Measurements from ENCODE around the gene GRIN2C. TPM values are rescaled to one million over a fixed set of nuclear protein-coding genes. Genes with fewer than 3 reads are reported as not detected.

Gene GRIN2C
- total RNA-seq, 1 donor = under 0.01 TPM

DNA sequence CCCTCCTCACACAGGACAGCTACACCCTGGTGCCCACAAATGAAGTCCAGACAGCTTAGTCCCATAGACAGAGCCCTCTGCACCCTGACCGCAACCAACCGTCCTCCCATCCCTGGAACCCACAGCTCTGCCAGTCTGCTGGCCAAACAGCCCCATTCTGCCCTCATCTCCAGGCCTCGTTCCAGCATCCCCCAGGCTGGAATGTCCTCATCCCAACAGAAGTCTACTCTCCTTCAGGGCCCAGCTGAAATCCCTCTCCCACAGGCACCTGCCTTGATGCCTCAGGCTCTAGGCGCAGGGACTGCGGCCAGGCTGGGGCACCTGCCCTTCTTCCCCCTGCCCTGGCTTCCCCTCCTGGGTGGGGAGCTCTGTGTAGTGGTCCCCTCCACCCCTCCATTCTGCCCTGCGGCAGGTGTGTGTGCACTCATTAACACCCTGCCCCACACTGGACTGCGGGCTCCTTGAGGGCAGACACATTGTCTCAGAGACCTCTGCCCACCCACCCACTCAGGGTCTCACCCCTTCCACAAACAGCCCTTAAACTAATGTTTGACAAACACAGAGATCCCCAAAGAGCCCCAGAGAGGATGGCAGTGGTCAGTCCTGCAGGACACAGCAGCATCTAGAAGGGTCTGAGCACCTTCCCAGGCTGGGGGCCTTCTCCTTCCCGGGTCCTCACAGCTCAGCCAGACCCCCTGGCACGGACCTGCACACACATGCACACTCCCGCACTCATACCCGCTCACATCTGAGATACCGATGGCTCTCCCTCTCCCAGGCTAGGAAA, 820 bp downstream of the GRIN2C start:
- H3K4me3 ChIP-seq (ENCODE audit: low read depth, low read length) = no peak overlapping the region
- no peak for DNase-seq (ENCODE audit: low read depth)
- TF ChIP-seq, protein P1, sequence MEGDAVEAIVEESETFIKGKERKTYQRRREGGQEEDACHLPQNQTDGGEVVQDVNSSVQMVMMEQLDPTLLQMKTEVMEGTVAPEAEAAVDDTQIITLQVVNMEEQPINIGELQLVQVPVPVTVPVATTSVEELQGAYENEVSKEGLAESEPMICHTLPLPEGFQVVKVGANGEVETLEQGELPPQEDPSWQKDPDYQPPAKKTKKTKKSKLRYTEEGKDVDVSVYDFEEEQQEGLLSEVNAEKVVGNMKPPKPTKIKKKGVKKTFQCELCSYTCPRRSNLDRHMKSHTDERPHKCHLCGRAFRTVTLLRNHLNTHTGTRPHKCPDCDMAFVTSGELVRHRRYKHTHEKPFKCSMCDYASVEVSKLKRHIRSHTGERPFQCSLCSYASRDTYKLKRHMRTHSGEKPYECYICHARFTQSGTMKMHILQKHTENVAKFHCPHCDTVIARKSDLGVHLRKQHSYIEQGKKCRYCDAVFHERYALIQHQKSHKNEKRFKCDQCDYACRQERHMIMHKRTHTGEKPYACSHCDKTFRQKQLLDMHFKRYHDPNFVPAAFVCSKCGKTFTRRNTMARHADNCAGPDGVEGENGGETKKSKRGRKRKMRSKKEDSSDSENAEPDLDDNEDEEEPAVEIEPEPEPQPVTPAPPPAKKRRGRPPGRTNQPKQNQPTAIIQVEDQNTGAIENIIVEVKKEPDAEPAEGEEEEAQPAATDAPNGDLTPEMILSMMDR (IDR thresholded peaks at IDR 0.05; ENCODE audit: insufficient read depth, low read length) = no peak

DNA sequence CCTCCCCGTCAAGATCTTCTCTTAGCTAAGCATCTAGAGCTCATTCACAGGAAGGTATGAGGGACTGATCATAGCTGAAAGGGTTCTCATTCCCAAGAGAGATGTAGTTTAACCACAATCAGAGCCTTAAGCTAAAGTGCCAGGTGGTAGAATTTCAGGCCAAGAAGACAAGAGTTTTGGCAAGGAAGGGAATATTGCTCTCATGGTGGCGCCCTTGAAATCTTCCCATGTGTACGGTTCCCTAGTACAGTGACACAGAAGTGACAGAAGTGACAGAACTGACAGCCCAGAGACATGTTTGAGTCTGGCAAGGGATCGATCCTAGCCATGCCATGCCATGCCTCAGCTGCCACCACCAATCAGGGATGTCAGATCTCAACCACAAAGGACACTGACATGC, 2.5 kb downstream of the GRIN2C start:
- DNase-seq (ENCODE audit: low read depth) = no peak
- H3K4me3 ChIP-seq (ENCODE audit: low read depth, low read length) = no peak overlapping the region
- TF ChIP-seq, protein P1 (IDR thresholded peaks at IDR 0.05; ENCODE audit: insufficient read depth, low read length) = no peak

DNA sequence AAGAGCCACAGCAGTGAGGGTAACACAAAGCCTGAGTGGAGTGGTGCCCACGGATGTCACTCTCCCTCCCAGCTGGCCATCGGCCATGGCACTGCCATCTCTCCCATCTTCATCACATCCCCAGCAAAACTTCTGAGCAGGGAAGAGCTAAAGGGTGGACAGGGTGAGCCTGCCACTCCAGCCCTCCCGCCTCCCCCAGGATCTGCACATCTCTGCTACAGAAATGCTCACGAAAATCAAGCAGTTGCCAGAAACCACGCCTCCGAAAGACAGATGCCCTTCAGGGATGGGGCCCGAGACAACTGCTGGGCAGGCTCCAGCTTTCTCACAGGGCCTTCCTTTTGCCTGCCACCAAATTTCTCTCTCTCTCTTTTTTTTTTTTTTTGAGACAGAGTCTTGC, 3.6 kb downstream of the GRIN2C start:
- TF ChIP-seq, protein P1 (IDR thresholded peaks at IDR 0.05; ENCODE audit: insufficient read depth, low read length) = no peak
- H3K4me3 ChIP-seq (ENCODE audit: low read depth, low read length) = no peak overlapping the region
- no peak for DNase-seq (ENCODE audit: low read depth)

DNA sequence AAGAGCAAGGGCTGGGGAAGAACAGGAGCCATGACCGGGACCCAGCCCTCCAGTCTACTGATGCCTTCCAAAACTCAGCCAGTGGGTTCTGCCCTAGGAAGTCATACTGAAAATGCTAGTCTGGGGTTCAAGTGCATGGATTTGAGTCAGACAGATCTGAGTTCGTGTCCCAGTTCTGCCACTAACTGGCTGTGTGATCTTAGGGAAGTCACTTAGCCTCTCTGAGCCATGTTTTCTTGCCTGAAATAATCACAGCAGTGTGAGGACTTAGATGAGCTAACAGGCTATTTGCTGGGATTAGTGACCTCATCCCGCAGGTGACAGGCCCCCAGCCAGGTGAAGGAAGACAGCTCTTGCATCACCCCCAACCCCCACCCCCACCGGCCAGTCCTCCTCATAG, 4.4 kb downstream of the GRIN2C start:
- TF ChIP-seq, protein P1 (IDR thresholded peaks at IDR 0.05; ENCODE audit: insufficient read depth, low read length) = no peak
- H3K4me3 ChIP-seq (ENCODE audit: low read depth, low read length) = no peak overlapping the region
- no peak for DNase-seq (ENCODE audit: low read depth)

DNA sequence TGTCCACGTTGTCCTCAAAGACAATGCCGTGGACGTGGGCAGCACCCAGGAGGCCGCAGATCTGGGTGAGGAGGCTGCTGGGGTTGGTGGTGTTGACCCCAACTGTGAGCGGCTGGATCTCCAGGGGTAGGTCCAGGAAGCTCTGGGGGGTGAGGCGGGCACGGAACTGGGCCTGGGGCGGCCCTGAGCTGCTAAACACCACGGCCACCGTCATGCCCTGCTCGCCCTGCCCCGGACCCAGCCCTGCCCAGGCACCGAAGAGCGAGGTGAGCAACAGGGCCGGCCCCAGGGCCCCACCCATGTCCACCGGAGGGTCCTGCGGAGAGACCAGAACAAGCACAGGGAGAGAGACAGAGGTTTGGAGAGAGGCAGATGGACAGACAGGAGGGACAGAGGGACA, 4.9 kb downstream of the GRIN2C start:
- no peak for DNase-seq (ENCODE audit: low read depth)
- H3K4me3 ChIP-seq (ENCODE audit: low read depth, low read length) = no peak overlapping the region
- TF ChIP-seq, protein P1 (IDR thresholded peaks at IDR 0.05; ENCODE audit: insufficient read depth, low read length) = no peak

DNA sequence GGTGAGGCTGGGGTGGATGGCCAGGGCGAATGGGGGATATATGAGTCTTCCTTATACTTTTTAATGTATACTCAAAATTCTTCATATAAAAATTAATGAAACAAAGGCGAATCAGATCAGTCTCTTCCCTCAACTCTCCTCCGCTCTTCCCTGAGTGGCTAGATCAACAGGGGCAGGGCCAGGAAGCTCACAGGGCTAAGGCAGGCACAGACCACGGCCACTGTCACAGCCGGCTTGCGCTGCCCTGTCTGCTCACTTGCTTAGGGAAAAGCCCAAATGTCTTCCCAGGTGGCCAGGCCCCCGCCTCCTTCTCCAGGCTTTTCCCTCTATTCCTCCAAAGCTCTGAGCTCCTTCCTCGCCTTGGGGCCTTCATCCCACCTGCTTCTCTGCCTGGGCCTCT, 6.0 kb downstream of the GRIN2C start:
- H3K4me3 ChIP-seq (ENCODE audit: low read depth, low read length) = no peak overlapping the region
- TF ChIP-seq, protein P1 (IDR thresholded peaks at IDR 0.05; ENCODE audit: insufficient read depth, low read length) = no peak
- no peak for DNase-seq (ENCODE audit: low read depth)

DNA sequence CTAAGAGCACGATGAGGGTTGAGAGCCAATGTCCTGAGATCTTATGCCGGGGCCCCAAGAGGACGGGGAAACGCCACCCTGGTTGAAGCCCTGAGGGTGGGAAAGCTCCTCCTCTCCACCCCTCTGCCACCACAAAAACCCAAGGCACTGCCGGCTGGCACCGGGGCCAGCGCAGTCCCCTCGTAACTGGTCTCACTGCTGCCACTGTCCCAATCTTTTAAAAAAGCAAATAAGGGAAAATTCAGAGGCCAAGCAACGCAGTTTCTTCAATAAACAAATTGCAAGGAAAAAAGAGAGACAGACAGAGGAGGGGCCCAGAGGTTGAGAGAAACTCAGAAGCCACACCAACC, 6.7 kb downstream of the GRIN2C start:
- H3K4me3 ChIP-seq (ENCODE audit: low read depth, low read length) = no peak overlapping the region
- TF ChIP-seq, protein P1 (IDR thresholded peaks at IDR 0.05; ENCODE audit: insufficient read depth, low read length) = no peak
- DNase-seq (ENCODE audit: low read depth) = no peak

Measured in fibroblast of the aortic adventitia (primary cell).